ENCODE results near the gene RAD51B.

RAD51B gene

GRCh38 chr14:68008491-68008890 is 188.9 kb downstream of the RAD51B start:
- ATAC-seq (ENCODE audit: low read depth) (no peak), DNase-seq (ENCODE audit: low spot score) (no peak)
- Histone ChIP-seq H3K9me3 (ENCODE audit: severe bottlenecking) (no peaks in the 10 kb centered on the region), H3K4me1 (ENCODE audit: insufficient read depth, poor library complexity, severe bottlenecking) (no peaks in the 10 kb centered on the region), H3K27ac (ENCODE audit: poor library complexity, severe bottlenecking) (no peak overlapping the region), H3K27me3 (ENCODE audit: insufficient read depth, poor library complexity, severe bottlenecking) (no peaks in the 10 kb centered on the region), H3K4me3 (ENCODE audit: severe bottlenecking) (no peak overlapping the region), H3K36me3 (ENCODE audit: low read depth) (no peaks in the 10 kb centered on the region)
- no peak for TF ChIP-seq CTCF (IDR thresholded peaks at IDR 0.05; ENCODE audit: poor library complexity, severe bottlenecking)

DNA sequence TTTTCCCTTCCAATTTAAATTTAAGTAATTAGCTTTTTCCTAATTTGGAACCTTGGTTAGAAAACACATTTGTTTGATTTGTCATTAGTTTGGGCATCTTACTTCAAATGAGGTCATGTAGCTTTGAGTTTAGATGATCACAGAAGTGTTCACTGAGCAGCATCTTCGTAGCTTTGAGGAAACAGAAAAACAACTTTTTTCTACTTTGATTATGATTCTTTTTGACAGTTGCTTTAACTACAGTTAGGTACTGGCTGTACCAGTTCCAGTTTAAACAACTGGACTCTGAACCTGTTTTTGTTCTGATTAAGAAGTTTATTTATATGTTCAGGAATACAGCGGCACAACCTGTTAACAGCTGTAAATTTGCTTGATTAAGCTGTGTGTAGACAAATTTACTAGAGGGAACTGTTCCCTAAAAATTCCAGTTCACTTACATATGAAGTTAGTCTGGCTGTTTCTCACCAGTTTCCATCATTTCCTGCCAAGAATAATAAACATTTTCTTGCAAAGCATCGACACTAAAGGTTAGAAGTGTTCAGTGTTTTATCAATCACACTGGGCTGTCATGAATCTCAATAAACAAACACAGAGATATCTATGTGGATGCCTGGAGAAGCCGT is 191.9 kb downstream of the RAD51B start:
- DNase-seq (ENCODE audit: low spot score) (no peak), ATAC-seq (ENCODE audit: low read depth) (no peak)
- no peak overlapping the region for H3K27ac ChIP-seq (ENCODE audit: poor library complexity, severe bottlenecking)
- no peak for TF ChIP-seq CTCF (IDR thresholded peaks at IDR 0.05; ENCODE audit: poor library complexity, severe bottlenecking)
- no peaks in the 10 kb centered on the region for H3K9me3 ChIP-seq (ENCODE audit: severe bottlenecking)
- no peaks in the 10 kb centered on the region for H3K27me3 ChIP-seq (ENCODE audit: insufficient read depth, poor library complexity, severe bottlenecking)
- no peaks in the 10 kb centered on the region for H3K36me3 ChIP-seq (ENCODE audit: low read depth)
- H3K4me1 ChIP-seq (ENCODE audit: insufficient read depth, poor library complexity, severe bottlenecking) = no peaks in the 10 kb centered on the region
- no peak overlapping the region for H3K4me3 ChIP-seq (ENCODE audit: severe bottlenecking)

- H3K4me1 ChIP-seq (ENCODE audit: insufficient read depth, poor library complexity, severe bottlenecking) = no peaks in the 10 kb centered on the region
- no peak for TF ChIP-seq CTCF (IDR thresholded peaks at IDR 0.05; ENCODE audit: poor library complexity, severe bottlenecking)
- no peaks in the 10 kb centered on the region for H3K9me3 ChIP-seq (ENCODE audit: severe bottlenecking)
- H3K4me3 ChIP-seq (ENCODE audit: severe bottlenecking) = no peak overlapping the region
- no peak overlapping the region for H3K27ac ChIP-seq (ENCODE audit: poor library complexity, severe bottlenecking)
- DNase-seq (ENCODE audit: low spot score) = no peak
- ATAC-seq (ENCODE audit: low read depth) = no peak
- H3K27me3 ChIP-seq (ENCODE audit: insufficient read depth, poor library complexity, severe bottlenecking) = no peaks in the 10 kb centered on the region
- H3K36me3 ChIP-seq (ENCODE audit: low read depth) = no peaks in the 10 kb centered on the region
Observed at GRCh38 chr14:68012871-68013270, 193.3 kb downstream of the RAD51B start.

DNA sequence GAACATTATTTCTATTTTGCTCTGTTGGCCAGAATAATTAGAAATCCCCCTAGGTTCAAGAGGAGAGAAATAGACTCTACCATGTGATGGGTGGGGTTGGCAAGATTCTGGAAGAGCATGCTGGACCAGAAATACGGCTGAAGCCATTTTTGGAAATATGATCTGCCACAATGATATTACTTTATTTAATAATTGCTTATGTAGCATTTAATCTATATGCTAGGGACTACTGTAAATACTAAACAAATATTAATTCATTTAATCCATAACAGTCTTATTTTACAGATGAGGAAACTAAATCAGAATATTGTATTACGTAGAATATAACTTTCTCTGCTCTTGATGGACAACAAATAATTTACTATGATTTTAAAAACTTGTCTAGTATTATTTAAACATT is 193.7 kb downstream of the RAD51B start:
- ATAC-seq (ENCODE audit: low read depth) (no peak), DNase-seq (ENCODE audit: low spot score) (no peak)
- no peaks in the 10 kb centered on the region for H3K27me3 ChIP-seq (ENCODE audit: insufficient read depth, poor library complexity, severe bottlenecking)
- TF ChIP-seq CTCF (IDR thresholded peaks at IDR 0.05; ENCODE audit: poor library complexity, severe bottlenecking) = no peak
- no peaks in the 10 kb centered on the region for H3K9me3 ChIP-seq (ENCODE audit: severe bottlenecking)
- peaks cover 2% of the 10 kb centered on the region for H3K4me1 ChIP-seq (ENCODE audit: insufficient read depth, poor library complexity, severe bottlenecking)
- H3K36me3 ChIP-seq (ENCODE audit: low read depth) = no peaks in the 10 kb centered on the region
- no peak overlapping the region for H3K4me3 ChIP-seq (ENCODE audit: severe bottlenecking)
- no peak overlapping the region for H3K27ac ChIP-seq (ENCODE audit: poor library complexity, severe bottlenecking)

GRCh38 chr14:68014771-68015170 is 195.2 kb downstream of the RAD51B start:
- Histone ChIP-seq H3K4me3 (ENCODE audit: severe bottlenecking) (no peak overlapping the region), H3K9me3 (ENCODE audit: severe bottlenecking) (no peaks in the 10 kb centered on the region), H3K27me3 (ENCODE audit: insufficient read depth, poor library complexity, severe bottlenecking) (no peaks in the 10 kb centered on the region), H3K27ac (ENCODE audit: poor library complexity, severe bottlenecking) (no peak overlapping the region), H3K36me3 (ENCODE audit: low read depth) (no peaks in the 10 kb centered on the region), H3K4me1 (ENCODE audit: insufficient read depth, poor library complexity, severe bottlenecking) (peaks cover 5% of the 10 kb centered on the region)
- no peak for TF ChIP-seq CTCF (IDR thresholded peaks at IDR 0.05; ENCODE audit: poor library complexity, severe bottlenecking)
- DNase-seq (ENCODE audit: low spot score) = no peak
- ATAC-seq (ENCODE audit: low read depth) = no peak

Measured in RWPE2 (cell line).